ENCODE measurements around the gene CHST13. TPM values are rescaled to one million over a fixed set of nuclear protein-coding genes. Genes with fewer than 3 reads are reported as not detected.

Gene CHST13
- total RNA-seq, 2 donors from 2014 or later: 0.15 to 0.18 TPM

GRCh38 chr3:126546549-126547239, 22.7 kb downstream of the CHST13 start:
- H3K9me3 ChIP-seq (ENCODE audit: control insufficient read depth, low read length, poor library complexity, severe bottlenecking): no peaks in the 10 kb centered on the region
- H3K36me3 Mint-ChIP-seq (ENCODE audit: low read depth): no peaks in the 10 kb centered on the region
- no peak for ATAC-seq
- DNase-seq: no peak
- H3K27ac Mint-ChIP-seq: no peak overlapping the region
- no peak overlapping the region for H3K4me3 Mint-ChIP-seq
- H3K4me1 Mint-ChIP-seq: peaks cover 5% of the 10 kb centered on the region
- peaks cover 40% of the 10 kb centered on the region for H3K27me3 Mint-ChIP-seq

- Mint-ChIP-seq H3K4me3 (no peak overlapping the region), H3K4me1 (peaks cover 5% of the 10 kb centered on the region), H3K27me3 (peaks cover 40% of the 10 kb centered on the region), H3K36me3 (ENCODE audit: low read depth) (no peaks in the 10 kb centered on the region), H3K27ac (no peak overlapping the region)
- no peaks in the 10 kb centered on the region for H3K9me3 ChIP-seq (ENCODE audit: control insufficient read depth, low read length, poor library complexity, severe bottlenecking)
- DNase-seq (no peak), ATAC-seq (no peak)
Observed at GRCh38 chr3:126547721-126548120, 23.8 kb downstream of the CHST13 start.

- Mint-ChIP-seq H3K36me3 (ENCODE audit: low read depth) (no peaks in the 10 kb centered on the region), H3K4me3 (no peak overlapping the region), H3K27me3 (peaks cover 40% of the 10 kb centered on the region), H3K27ac (no peak overlapping the region), H3K4me1 (peaks cover 5% of the 10 kb centered on the region)
- DNase-seq: peak in 2 of 3 donors; percentile 2 to 3
- no peak for ATAC-seq
- H3K9me3 ChIP-seq (ENCODE audit: control insufficient read depth, low read length, poor library complexity, severe bottlenecking): no peaks in the 10 kb centered on the region
Observed at GRCh38 chr3:126548556-126549466, 24.9 kb downstream of the CHST13 start.

GRCh38 chr3:126549861-126550487, 26.0 kb downstream of the CHST13 start:
- DNase-seq: peak in 1 of 3 donors; percentile 4
- no peak for ATAC-seq
- H3K27me3 Mint-ChIP-seq: peaks cover 40% of the 10 kb centered on the region

GRCh38 chr3:126550488-126551051, 26.6 kb downstream of the CHST13 start:
- peaks cover 40% of the 10 kb centered on the region for H3K27me3 Mint-ChIP-seq
- ATAC-seq (no peak), DNase-seq (peak in 2 of 3 donors; percentile 3)
- no peaks in the 10 kb centered on the region for H3K36me3 Mint-ChIP-seq (ENCODE audit: low read depth)
- no peaks in the 10 kb centered on the region for H3K9me3 ChIP-seq (ENCODE audit: control insufficient read depth, low read length, poor library complexity, severe bottlenecking)
- no peak overlapping the region for H3K4me3 Mint-ChIP-seq
- H3K27ac Mint-ChIP-seq: no peak overlapping the region
- peaks cover 5% of the 10 kb centered on the region for H3K4me1 Mint-ChIP-seq

More at GRCh38 chr3:126549861-126550487, 26.0 kb downstream of the CHST13 start:
- peaks cover 5% of the 10 kb centered on the region for H3K4me1 Mint-ChIP-seq
- no peaks in the 10 kb centered on the region for H3K9me3 ChIP-seq (ENCODE audit: control insufficient read depth, low read length, poor library complexity, severe bottlenecking)
- no peak overlapping the region for H3K4me3 Mint-ChIP-seq
- H3K36me3 Mint-ChIP-seq (ENCODE audit: low read depth): no peaks in the 10 kb centered on the region
- no peak overlapping the region for H3K27ac Mint-ChIP-seq

GRCh38 chr3:126551121-126551838, 27.3 kb downstream of the CHST13 start:
- ATAC-seq (no peak), DNase-seq (peak in 1 of 3 donors; percentile 1)
- peaks cover 40% of the 10 kb centered on the region for H3K27me3 Mint-ChIP-seq
- H3K4me3 Mint-ChIP-seq: no peak overlapping the region
- H3K27ac Mint-ChIP-seq: no peak overlapping the region
- no peaks in the 10 kb centered on the region for H3K36me3 Mint-ChIP-seq (ENCODE audit: low read depth)
- peaks cover 5% of the 10 kb centered on the region for H3K4me1 Mint-ChIP-seq
- H3K9me3 ChIP-seq (ENCODE audit: control insufficient read depth, low read length, poor library complexity, severe bottlenecking): no peaks in the 10 kb centered on the region

- ATAC-seq (no peak), DNase-seq (peak in 1 of 3 donors; percentile 4)
- Mint-ChIP-seq H3K27me3 (peaks cover 36% of the 10 kb centered on the region), H3K36me3 (ENCODE audit: low read depth) (no peaks in the 10 kb centered on the region), H3K27ac (no peak overlapping the region), H3K4me1 (peaks cover 5% of the 10 kb centered on the region), H3K4me3 (no peak overlapping the region)
- H3K9me3 ChIP-seq (ENCODE audit: control insufficient read depth, low read length, poor library complexity, severe bottlenecking): no peaks in the 10 kb centered on the region
Observed at GRCh38 chr3:126551839-126552687, 28.1 kb downstream of the CHST13 start.

- peak in 1 of 3 donors; percentile 4 for DNase-seq
- Mint-ChIP-seq H3K36me3 (ENCODE audit: low read depth) (no peaks in the 10 kb centered on the region), H3K27me3 (peaks cover 29% of the 10 kb centered on the region), H3K4me3 (no peak overlapping the region), H3K4me1 (peaks cover 5% of the 10 kb centered on the region), H3K27ac (no peak overlapping the region)
- ATAC-seq: no peak
- H3K9me3 ChIP-seq (ENCODE audit: control insufficient read depth, low read length, poor library complexity, severe bottlenecking): no peaks in the 10 kb centered on the region
Observed at GRCh38 chr3:126552688-126553283, 28.8 kb downstream of the CHST13 start.

GRCh38 chr3:126553284-126554084, 29.5 kb downstream of the CHST13 start:
- no peak for ATAC-seq
- Mint-ChIP-seq H3K4me1 (peaks cover 5% of the 10 kb centered on the region), H3K27me3 (peaks cover 27% of the 10 kb centered on the region), H3K36me3 (ENCODE audit: low read depth) (no peaks in the 10 kb centered on the region), H3K27ac (no peak overlapping the region), H3K4me3 (no peak overlapping the region)
- peak in 1 of 3 donors; percentile 5 for DNase-seq
- no peaks in the 10 kb centered on the region for H3K9me3 ChIP-seq (ENCODE audit: control insufficient read depth, low read length, poor library complexity, severe bottlenecking)

GRCh38 chr3:126554560-126555525, 30.9 kb downstream of the CHST13 start:
- Mint-ChIP-seq H3K4me1 (peaks cover 5% of the 10 kb centered on the region), H3K4me3 (no peak overlapping the region), H3K27ac (no peak overlapping the region), H3K27me3 (peaks cover 14% of the 10 kb centered on the region), H3K36me3 (ENCODE audit: low read depth) (no peaks in the 10 kb centered on the region)
- no peak for ATAC-seq
- peak in 1 of 3 donors; percentile 3 for DNase-seq
- no peaks in the 10 kb centered on the region for H3K9me3 ChIP-seq (ENCODE audit: control insufficient read depth, low read length, poor library complexity, severe bottlenecking)
